ENCODE data around the gene EP400. TPM values are rescaled to one million over a fixed set of nuclear protein-coding genes. Genes with fewer than 3 reads are reported as not detected.
"Not testable (repeated sequence)": the region's sequence is repeated elsewhere in the genome, so short reads cannot be mapped to it uniquely, and the experiment has no call there.

EP400 gene
- total RNA-seq, 8 experiments from 2014 or later, result 7.7 to 44.8 (median 17.2) TPM

GRCh38 chr12:132029503-132030300 lies 80.0 kb downstream of the EP400 start:
- in situ Hi-C loops (cut with MboI; ENCODE audit: low pct_unique_long_range_greater_than_20kb in 2 of 9, low sequenced_read_pairs in 9 of 9, unreplicated experiment in 9 of 9), result no loop called here
- WGBS, 10 experiments, result 86 to 100% (median 91%) methylated on average over 1 to 12 of the region's 26 CpGs; no CpG with 5 or more reads in 4 of the 10 experiments

DNA sequence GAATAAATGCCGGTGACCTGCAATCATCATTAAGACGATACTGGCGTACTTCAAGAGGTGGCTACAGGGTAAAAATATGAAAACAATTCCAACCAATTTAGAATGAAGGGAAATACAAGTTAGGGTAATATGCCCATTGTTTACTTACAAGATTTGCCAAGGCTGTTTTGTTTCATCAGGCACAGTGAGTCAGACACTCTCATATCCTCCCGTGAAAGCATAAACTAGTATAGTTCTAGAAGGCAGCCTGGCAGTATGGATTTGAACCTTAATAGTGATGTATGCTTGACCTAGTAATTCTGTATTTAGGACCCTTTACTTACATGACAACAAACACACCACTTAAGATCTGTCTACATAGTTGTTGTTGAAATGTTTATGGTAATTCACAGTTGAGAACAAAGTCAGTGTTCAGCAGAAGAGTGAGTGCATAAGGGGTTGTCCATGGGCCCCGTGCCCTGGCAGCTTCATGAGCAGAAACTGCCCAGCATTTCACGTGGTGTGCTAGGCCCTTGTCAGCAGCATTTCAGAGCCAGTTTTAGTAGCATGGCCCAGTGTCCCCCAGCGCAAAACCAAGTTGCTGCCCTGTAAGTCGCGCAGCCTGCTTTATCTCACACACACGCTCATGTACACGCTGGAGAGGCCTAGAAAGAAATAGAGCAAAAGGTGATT lies 80.8 kb downstream of the EP400 start:
- Histone ChIP-seq H3K27ac (no peak overlapping the region), H3K4me1 (replicated peaks in 1 of 2) (no peaks in the 10 kb centered on the region), H3K4me3 (no peak overlapping the region)
- 90 to 100% (median 95%) methylated on average over 1 to 11 of the region's 11 CpGs; no CpG with 5 or more reads in 1 of the 10 experiments for WGBS, 10 experiments
- no peak for ATAC-seq (replicated peaks in 6 of 8)
- in situ Hi-C loops (cut with MboI; ENCODE audit: low pct_unique_long_range_greater_than_20kb in 2 of 9, low sequenced_read_pairs in 9 of 9, unreplicated experiment in 9 of 9), result no loop called here

More at GRCh38 chr12:132029503-132030300, 80.0 kb downstream of the EP400 start:
- no peak overlapping the region for H3K27ac ChIP-seq
- no peak for ATAC-seq (replicated peaks in 6 of 8)
- no peaks in the 10 kb centered on the region for H3K4me1 ChIP-seq (replicated peaks in 1 of 2)
- no peak overlapping the region for H3K4me3 ChIP-seq

DNA sequence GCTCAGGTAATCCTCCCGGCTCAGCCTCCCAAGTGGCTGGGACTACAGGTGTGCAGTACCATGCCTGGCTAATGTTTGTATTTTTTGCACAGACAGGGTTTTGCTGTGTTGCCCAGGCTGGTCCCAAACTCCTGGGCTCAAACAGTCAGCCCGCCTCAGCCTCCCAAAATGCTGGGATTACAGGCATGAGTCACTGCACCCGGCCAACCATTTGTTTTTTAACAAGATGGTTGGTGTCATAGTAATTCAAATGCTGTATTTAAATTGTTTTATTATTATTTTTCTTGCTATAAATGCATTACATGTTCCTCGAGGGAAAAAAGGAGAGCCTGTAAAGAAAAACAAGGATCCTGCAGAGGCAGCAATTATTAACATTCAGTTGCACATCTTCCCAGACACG lies 83.9 kb downstream of the EP400 start:
- H3K4me3 ChIP-seq, result no peak overlapping the region
- WGBS, 10 experiments, result 67 to 100% (median 100%) methylated on average over 1 to 4 of the region's 5 CpGs; no CpG with 5 or more reads in 3 of the 10 experiments
- no peak overlapping the region for H3K27ac ChIP-seq
- in situ Hi-C loops (cut with MboI; ENCODE audit: low pct_unique_long_range_greater_than_20kb in 2 of 9, low sequenced_read_pairs in 9 of 9, unreplicated experiment in 9 of 9), result no loop called here
- no peaks in the 10 kb centered on the region for H3K4me1 ChIP-seq (replicated peaks in 1 of 2)
- ATAC-seq (replicated peaks in 6 of 8), result no peak

GRCh38 chr12:132036063-132036683 lies 86.4 kb downstream of the EP400 start:
- no peak for ATAC-seq (replicated peaks in 6 of 8)
- no peak overlapping the region for H3K4me3 ChIP-seq
- WGBS, 10 experiments, result 90 to 100% (median 96%) methylated on average over 2 to 17 of the region's 31 CpGs; no CpG with 5 or more reads in 3 of the 10 experiments
- in situ Hi-C loops (cut with MboI; ENCODE audit: low pct_unique_long_range_greater_than_20kb in 2 of 9, low sequenced_read_pairs in 9 of 9, unreplicated experiment in 9 of 9), result no loop called here
- H3K27ac ChIP-seq, result no peak overlapping the region
- no peaks in the 10 kb centered on the region for H3K4me1 ChIP-seq (replicated peaks in 1 of 2)

DNA sequence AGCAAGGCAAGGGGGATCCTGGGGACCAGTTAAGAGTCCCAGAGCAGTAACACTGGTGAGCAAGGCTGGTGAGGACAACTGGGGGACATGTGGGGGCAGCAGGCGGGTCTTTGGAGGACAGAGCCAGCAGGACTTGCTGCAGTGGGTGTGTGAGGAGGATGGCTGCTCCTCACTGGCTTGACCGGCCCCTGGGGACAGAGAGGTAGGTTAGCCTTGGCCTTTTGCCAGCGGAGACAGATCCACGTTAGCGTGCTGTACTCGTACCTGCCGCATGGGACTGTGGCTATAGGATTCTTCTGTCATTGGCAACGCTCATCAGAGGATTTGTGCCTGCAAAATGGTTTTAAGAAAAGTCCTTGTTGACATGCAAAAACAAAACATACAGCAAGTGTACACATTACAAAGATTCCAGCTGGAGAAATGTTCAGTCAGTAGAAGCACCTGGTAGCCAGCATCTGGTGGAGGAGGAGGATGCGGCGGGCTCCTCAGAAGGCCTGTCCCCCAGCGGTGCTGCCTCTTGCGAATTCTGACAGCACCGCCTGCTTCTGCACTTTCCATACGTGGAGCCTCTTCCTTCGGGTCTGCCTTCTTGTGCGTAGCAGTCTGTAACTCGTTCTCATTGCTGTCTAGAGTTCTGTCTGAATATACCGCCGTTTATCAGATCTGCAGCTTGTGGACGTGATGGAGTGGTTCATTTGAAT lies 91.3 kb downstream of the EP400 start:
- in situ Hi-C loops (cut with MboI; ENCODE audit: low pct_unique_long_range_greater_than_20kb in 2 of 9, low sequenced_read_pairs in 9 of 9, unreplicated experiment in 9 of 9), result no loop called here
- Histone ChIP-seq H3K27ac (no peak overlapping the region), H3K4me3 (no peak overlapping the region), H3K4me1 (replicated peaks in 1 of 2) (no peaks in the 10 kb centered on the region)
- ATAC-seq (replicated peaks in 6 of 8), result peak in 1 of 8 experiments; percentile 10
- WGBS, 10 experiments, result 80 to 100% (median 89%) methylated on average over 1 to 17 of the region's 20 CpGs; no CpG with 5 or more reads in 3 of the 10 experiments

- ATAC-seq (replicated peaks in 6 of 8), result no peak
- in situ Hi-C loops (cut with MboI; ENCODE audit: low pct_unique_long_range_greater_than_20kb in 2 of 9, low sequenced_read_pairs in 9 of 9, unreplicated experiment in 9 of 9), result no loop called here
- Histone ChIP-seq H3K27ac (no peak overlapping the region), H3K4me1 (replicated peaks in 1 of 2) (no peaks in the 10 kb centered on the region), H3K4me3 (no peak overlapping the region)
- WGBS, 10 experiments, result 78 to 100% (median 100%) methylated on average over 1 to 3 of the region's 3 CpGs
These were observed 93.5 kb downstream of the EP400 start for GRCh38 chr12:132043216-132043615.

DNA sequence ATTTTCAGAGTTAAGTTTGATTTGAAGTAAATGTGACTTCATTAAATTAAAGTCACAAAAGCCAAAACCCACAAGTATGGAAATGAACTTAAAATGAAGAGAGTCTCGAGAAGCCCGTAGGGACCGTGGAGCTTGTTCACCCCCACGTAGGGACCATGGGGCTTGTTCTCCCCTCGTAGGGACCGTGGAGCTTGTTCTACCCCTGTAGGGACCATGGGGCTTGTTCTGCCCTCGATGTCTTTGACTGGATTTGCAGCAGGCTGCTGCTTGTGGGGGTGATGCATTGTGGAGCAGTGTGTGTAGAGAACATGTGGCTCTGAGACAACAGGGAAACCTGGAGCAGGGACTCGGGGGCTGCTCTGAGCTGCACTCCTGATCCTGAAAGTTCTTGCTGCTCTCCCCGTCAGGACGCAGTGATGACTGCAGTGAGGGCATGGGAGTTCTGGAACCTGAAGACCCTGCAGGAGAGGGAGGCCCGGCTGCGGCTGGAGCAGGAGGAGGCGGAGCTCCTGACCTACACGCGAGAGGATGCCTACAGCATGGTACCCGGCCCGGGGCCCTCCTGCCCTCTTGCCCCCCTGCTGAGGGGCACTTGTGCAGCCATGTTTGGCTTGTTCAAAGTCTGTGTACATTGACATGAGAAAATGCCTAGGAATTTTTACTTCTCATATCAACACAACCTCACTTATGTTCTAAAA lies 94.2 kb downstream of the EP400 start:
- in situ Hi-C loops (cut with MboI; ENCODE audit: low pct_unique_long_range_greater_than_20kb in 2 of 9, low sequenced_read_pairs in 9 of 9, unreplicated experiment in 9 of 9), result no loop called here
- peak in 1 of 8 experiments; percentile 26 for ATAC-seq (replicated peaks in 6 of 8)
- H3K4me3 ChIP-seq, result no peak overlapping the region
- no peak overlapping the region for H3K27ac ChIP-seq
- H3K4me1 ChIP-seq (replicated peaks in 1 of 2), result no peaks in the 10 kb centered on the region
- WGBS, 10 experiments, result 75 to 100% (median 79%) methylated on average over 2 to 11 of the region's 17 CpGs; no CpG with 5 or more reads in 2 of the 10 experiments

DNA sequence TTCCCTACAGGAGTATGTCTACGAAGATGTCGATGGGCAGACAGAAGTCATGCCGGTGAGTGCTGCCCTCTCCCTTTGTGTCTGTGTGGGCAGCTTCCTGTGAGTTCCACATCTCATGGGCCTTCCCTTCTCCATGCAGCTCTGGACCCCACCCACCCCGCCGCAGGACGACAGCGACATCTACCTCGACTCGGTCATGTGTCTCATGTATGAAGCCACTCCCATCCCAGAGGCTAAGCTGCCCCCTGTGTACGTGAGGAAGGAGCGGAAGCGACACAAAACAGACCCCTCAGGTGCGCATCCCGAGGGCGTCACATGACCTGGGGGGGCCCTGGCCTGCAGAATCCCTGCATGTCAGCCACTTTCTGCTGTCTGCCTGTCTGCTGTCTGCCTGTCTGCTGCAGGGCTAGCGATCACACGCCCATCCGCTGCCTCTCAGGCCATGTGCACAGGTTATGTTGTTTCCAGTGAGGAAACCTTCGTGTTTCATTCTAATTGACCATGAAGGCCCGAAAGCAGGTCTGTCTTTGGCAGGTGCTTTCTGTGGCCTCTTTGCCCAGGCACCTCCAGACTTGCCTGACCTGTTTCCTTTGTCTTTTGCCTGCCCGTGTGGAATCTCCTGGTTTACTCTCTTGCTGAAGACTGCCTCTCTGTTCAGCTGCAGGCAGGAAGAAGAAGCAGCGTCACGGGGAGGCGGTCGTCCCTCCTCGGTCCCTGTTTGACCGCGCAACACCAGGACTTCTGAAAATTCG lies 95.1 kb downstream of the EP400 start:
- 80 to 98% (median 95%) methylated on average over 1 to 18 of the region's 29 CpGs; no CpG with 5 or more reads in 3 of the 10 experiments for WGBS, 10 experiments
- no peak for ATAC-seq (replicated peaks in 6 of 8)
- in situ Hi-C loops (cut with MboI; ENCODE audit: low pct_unique_long_range_greater_than_20kb in 2 of 9, low sequenced_read_pairs in 9 of 9, unreplicated experiment in 9 of 9), result no loop called here
- Histone ChIP-seq H3K4me1 (replicated peaks in 1 of 2) (no peaks in the 10 kb centered on the region), H3K27ac (no peak overlapping the region), H3K4me3 (no peak overlapping the region)

DNA sequence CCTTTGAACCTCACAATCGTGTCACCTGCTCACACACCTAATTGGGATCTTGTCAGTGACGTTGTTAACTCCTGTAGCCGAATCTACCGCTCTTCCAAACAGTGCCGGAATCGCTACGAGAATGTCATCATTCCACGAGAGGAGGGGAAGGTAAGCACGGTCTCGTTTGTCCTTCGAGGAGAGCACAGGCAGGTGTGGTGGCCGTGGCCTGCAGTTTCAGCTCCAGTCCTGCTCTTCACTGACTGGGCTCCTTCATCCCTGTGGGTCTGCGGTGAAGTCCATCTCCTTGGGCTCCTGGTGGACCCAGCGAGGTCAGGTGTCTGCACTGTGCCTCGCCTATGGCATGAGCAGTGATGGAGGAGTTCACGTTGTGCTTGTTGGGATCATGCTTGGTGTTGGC lies 96.0 kb downstream of the EP400 start:
- Histone ChIP-seq H3K4me1 (replicated peaks in 1 of 2) (no peaks in the 10 kb centered on the region), H3K27ac (no peak overlapping the region), H3K4me3 (no peak overlapping the region)
- no peak for ATAC-seq (replicated peaks in 6 of 8)
- 91 to 100% (median 96%) methylated on average over 1 to 15 of the region's 16 CpGs; no CpG with 5 or more reads in 4 of the 10 experiments for WGBS, 10 experiments
- in situ Hi-C loops (cut with MboI; ENCODE audit: low pct_unique_long_range_greater_than_20kb in 2 of 9, low sequenced_read_pairs in 9 of 9, unreplicated experiment in 9 of 9), result no loop called here

- H3K4me3 ChIP-seq, result no peak overlapping the region
- in situ Hi-C loops (cut with MboI; ENCODE audit: low pct_unique_long_range_greater_than_20kb in 2 of 9, low sequenced_read_pairs in 9 of 9, unreplicated experiment in 9 of 9), result no loop called here
- peak in 4 of 8 experiments; percentile 10 to 99 (median 64) for ATAC-seq (replicated peaks in 6 of 8)
- no peak overlapping the region for H3K27ac ChIP-seq
- 33 to 93% (median 57%) methylated on average over 1 to 5 of the region's 11 CpGs; no CpG with 5 or more reads in 4 of the 10 experiments for WGBS, 10 experiments
- no peaks in the 10 kb centered on the region for H3K4me1 ChIP-seq (replicated peaks in 1 of 2)
These were observed 96.8 kb downstream of the EP400 start for GRCh38 chr12:132046561-132046960.

DNA sequence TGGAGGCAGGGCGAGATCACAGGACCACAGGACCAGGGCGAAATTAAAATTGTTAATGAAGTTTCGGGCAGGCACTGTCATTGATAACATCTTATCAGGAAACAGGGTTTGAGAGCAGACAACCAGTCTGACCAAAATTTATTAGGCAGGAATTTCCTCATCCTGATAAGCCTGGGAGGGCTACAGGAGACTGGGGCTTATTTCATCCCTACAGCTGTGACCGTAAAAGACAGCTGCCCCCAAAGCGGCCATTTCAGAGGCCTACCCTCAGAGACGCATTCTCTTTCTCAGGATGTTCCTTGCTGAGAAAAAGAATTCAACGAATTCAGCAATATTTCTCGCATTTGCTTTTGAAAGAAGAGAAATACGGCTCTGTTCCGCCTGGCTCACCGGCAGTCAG lies 97.9 kb downstream of the EP400 start:
- in situ Hi-C loops (cut with MboI; ENCODE audit: low pct_unique_long_range_greater_than_20kb in 2 of 9, low sequenced_read_pairs in 9 of 9, unreplicated experiment in 9 of 9); H3K27ac ChIP-seq; H3K4me3 ChIP-seq; H3K4me1 ChIP-seq (replicated peaks in 1 of 2); ATAC-seq (replicated peaks in 6 of 8): not testable (repeated sequence)
- WGBS, 10 experiments, result 54 to 100% (median 70%) methylated on average over 2 to 8 of the region's 11 CpGs; no CpG with 5 or more reads in 3 of the 10 experiments

GRCh38 chr12:132049442-132049841 lies 99.7 kb downstream of the EP400 start:
- no peak overlapping the region for H3K4me3 ChIP-seq
- no peak overlapping the region for H3K27ac ChIP-seq
- 60 to 100% (median 94%) methylated on average over 1 to 2 of the region's 2 CpGs; no CpG with 5 or more reads in 7 of the 10 experiments for WGBS, 10 experiments
- no peaks in the 10 kb centered on the region for H3K4me1 ChIP-seq (replicated peaks in 1 of 2)
- in situ Hi-C loops (cut with MboI; ENCODE audit: low pct_unique_long_range_greater_than_20kb in 2 of 9, low sequenced_read_pairs in 9 of 9, unreplicated experiment in 9 of 9), result no loop called here
- ATAC-seq (replicated peaks in 6 of 8), result no peak
